ENCODE results near the gene GLCE.

The GLCE gene

DNA sequence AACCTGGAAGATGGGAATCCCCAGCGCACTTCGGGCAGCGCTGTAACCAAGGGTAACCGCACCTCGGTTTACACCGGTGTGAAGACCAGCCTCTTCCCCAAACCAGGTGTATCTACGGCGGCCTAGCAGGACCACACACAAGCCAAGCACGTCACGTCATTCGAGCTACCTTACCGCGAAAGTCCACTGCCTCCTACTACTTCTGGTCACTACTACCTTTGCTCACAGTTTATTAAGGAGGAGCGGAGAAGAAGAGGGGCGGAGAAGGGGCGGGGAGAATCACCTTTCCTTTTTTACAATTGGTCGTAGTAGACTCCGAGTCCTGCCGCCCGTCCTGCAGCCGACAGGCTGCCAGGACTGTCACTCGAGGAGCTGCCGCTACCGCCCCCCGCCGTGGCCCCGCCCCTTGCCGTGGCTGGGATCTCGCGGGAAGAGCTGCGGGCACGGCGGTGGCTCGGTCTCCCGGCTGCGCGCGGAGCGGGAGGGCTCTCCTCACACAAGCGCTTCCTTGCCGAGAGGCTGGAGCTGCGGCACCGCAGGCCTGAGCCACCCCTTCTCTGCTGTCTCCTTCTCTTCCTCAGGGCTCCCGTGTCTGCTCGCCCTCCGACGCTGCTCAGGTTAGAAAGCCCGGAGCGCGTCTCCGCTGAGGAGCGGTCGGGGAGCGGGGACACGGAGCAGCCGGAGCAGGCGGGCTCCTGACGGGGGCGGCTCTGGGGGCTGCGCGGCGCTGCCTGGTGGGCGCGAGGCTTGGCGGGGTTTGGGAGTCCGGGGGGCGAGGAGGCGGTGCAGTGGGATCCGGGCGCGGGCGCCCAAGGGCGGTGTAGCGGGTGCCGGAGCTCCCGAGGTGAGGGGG lies at the start of gene GLCE:
Gene GLCE, plus strand, starts transcription at position 495 of the 853 bp plus-strand sequence. CDS start 95,172 bp downstream, outside the sequence.
- H3K4me3 ChIP-seq (ENCODE audit: low read depth, low read length): peak within 1 kb of the TSS; percentile 66
- in situ Hi-C loops (cut with HindIII; ENCODE audit: low sequenced_read_pairs): no loop called here

DNA sequence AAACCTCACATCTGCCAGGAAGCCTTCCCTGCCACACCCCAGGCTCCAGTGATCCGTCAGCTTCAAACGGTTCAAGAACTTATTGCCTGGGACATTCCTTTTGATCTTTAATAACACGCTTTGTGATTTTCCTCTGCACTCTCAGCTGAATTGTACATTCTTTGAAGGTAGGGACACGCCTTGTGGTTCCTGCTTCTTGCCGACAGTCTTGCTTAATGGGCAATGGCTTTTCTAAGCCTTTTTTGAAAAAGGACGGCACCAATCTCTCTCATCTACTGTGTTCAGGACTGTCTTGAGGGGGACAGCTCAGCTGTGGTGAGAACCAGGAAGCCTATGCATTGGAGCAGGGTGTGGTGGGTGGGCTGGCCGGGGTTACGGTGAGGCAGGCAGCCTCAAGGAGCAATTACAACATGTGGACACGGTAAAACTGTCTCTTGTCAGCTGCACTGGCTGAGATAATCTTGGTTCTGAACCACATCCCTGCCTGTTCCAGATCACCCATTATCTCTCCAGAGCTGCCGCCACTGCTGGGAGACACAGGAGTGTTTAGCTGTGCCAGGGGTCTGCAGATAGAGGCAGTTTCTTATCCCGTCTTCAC lies 46.0 kb upstream of the GLCE start:
- no peak for DNase-seq (ENCODE audit: low read depth, low spot score)
- TF ChIP-seq, protein P1, sequence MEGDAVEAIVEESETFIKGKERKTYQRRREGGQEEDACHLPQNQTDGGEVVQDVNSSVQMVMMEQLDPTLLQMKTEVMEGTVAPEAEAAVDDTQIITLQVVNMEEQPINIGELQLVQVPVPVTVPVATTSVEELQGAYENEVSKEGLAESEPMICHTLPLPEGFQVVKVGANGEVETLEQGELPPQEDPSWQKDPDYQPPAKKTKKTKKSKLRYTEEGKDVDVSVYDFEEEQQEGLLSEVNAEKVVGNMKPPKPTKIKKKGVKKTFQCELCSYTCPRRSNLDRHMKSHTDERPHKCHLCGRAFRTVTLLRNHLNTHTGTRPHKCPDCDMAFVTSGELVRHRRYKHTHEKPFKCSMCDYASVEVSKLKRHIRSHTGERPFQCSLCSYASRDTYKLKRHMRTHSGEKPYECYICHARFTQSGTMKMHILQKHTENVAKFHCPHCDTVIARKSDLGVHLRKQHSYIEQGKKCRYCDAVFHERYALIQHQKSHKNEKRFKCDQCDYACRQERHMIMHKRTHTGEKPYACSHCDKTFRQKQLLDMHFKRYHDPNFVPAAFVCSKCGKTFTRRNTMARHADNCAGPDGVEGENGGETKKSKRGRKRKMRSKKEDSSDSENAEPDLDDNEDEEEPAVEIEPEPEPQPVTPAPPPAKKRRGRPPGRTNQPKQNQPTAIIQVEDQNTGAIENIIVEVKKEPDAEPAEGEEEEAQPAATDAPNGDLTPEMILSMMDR (IDR thresholded peaks at IDR 0.05; ENCODE audit: low read depth, low read length): no peak
- in situ Hi-C loops (cut with HindIII; ENCODE audit: low sequenced_read_pairs): no loop called here
- H3K4me3 ChIP-seq (ENCODE audit: low read depth, low read length): no peak overlapping the region

More for the DNA sequence above, at the start of gene GLCE:
- peak; percentile 98 for DNase-seq (ENCODE audit: low read depth, low spot score)
- TF ChIP-seq, protein P1 (IDR thresholded peaks at IDR 0.05; ENCODE audit: low read depth, low read length): no peak

DNA sequence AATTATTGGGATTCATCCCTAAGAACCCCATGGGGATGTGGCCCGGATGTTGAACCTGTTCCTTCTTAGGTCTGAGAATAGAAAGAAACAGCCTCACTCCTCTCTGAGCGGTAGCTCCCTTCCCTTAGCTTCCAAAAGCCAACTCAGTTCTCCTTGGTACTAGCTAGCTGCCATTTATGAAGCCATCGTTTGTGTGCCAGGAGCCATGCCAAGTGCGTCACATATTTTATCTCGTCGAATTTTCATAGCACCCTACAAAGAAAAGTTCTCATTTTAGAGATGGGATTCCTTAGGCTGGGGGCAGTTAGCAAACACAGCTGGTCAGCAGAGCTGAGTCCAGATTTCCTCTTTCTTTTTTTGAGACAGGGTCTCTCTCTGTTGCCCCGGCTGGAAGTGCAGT lies 45.4 kb upstream of the GLCE start:
- in situ Hi-C loops (cut with HindIII; ENCODE audit: low sequenced_read_pairs): no loop called here
- no peak for DNase-seq (ENCODE audit: low read depth, low spot score)
- TF ChIP-seq, protein P1 (IDR thresholded peaks at IDR 0.05; ENCODE audit: low read depth, low read length): no peak
- no peak overlapping the region for H3K4me3 ChIP-seq (ENCODE audit: low read depth, low read length)

DNA sequence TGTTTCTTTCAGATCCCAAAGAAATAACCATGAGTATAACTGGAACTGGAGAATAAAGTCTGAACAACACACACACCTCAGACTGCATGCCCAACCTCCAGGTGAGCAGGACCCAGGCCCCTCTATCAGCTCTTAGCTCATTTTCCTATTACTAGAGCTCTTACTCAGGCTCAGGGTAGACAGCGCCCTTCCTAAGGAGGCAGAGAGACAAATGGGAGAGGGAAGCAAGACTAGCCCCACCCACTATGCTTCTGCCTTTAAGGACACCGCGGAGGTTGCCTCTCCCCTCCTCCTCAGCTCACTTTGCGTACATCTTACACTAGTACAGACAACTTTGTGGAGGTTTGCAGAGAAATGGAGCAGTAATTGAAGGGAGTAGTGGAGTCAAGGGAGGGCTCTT lies 44.0 kb upstream of the GLCE start:
- no peak for DNase-seq (ENCODE audit: low read depth, low spot score)
- no peak overlapping the region for H3K4me3 ChIP-seq (ENCODE audit: low read depth, low read length)
- TF ChIP-seq, protein P1 (IDR thresholded peaks at IDR 0.05; ENCODE audit: low read depth, low read length): no peak
- in situ Hi-C loops (cut with HindIII; ENCODE audit: low sequenced_read_pairs): no loop called here

DNA sequence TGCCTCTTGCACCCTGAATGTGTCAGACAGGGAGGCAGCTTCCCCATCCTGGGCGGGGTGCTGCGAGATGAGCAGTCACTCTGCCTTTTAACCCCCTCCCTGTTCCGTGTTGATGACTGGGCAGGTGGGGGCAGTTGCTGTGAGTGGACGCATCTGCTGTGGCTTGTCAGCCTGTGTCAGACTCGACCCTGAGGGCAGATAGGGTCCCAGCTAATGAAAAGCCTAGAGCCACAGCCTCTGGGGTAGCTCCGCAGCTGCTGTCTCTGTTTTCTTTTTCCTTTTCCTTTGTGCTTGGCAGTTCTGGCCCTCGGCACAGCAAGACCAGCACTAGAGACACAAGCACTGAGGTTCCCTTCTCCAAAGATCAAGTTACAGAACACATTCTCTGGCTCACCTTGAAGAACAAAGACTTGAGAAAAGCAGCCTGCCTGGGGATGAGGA lies 43.0 kb upstream of the GLCE start:
- no peak for DNase-seq (ENCODE audit: low read depth, low spot score)
- in situ Hi-C loops (cut with HindIII; ENCODE audit: low sequenced_read_pairs): no loop called here
- no peak overlapping the region for H3K4me3 ChIP-seq (ENCODE audit: low read depth, low read length)
- TF ChIP-seq, protein P1 (IDR thresholded peaks at IDR 0.05; ENCODE audit: low read depth, low read length): no peak

DNA sequence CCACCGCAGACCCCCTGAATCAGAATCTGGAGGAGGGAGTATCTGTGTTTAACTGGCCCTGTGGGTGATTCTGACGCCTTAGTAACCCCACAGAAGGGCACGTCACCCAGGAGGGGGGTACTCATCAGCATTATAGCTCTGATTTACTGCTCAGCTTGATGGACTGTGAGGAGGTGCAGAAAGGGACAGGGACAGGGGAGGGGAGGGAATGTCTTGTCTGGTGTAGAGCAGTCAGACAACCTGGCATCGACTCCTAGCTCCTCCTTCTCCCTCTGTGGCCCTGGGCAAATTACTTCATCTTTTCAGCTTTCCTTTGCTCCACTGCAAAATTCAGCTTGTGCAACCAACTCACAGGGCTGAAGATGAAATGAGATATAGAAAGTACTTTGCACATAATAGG lies 42.3 kb upstream of the GLCE start:
- no peak overlapping the region for H3K4me3 ChIP-seq (ENCODE audit: low read depth, low read length)
- TF ChIP-seq, protein P1 (IDR thresholded peaks at IDR 0.05; ENCODE audit: low read depth, low read length): no peak
- in situ Hi-C loops (cut with HindIII; ENCODE audit: low sequenced_read_pairs): no loop called here
- DNase-seq (ENCODE audit: low read depth, low spot score): no peak
